Glutamatergic neuron (in vitro differentiated cells): ENCODE results near the gene LAMA3. TPM values are rescaled to one million over a fixed set of nuclear protein-coding genes. Genes with fewer than 3 reads are reported as not detected.

Source experiments
- DNase-seq: peaks from one replicate; pipeline ENCODE4 v3.0.0; 2022
- H3K27ac Mint-ChIP-seq: one replicate; pipeline ENCODE4 v1.8.0; 2020; ENCODE audit warnings: mild to moderate bottlenecking, mixed read lengths, inconsistent platforms; ENCODE audit not compliant: unreplicated experiment
- H3K27me3 Mint-ChIP-seq: one replicate; pipeline ENCODE4 v1.8.0; 2020; ENCODE audit warnings: mild to moderate bottlenecking, moderate library complexity, mixed read lengths, inconsistent platforms; ENCODE audit not compliant: unreplicated experiment
- H3K36me3 Mint-ChIP-seq: one replicate; pipeline ENCODE4 v1.8.0; 2020; ENCODE audit warnings: mild to moderate bottlenecking, mixed read lengths, inconsistent platforms; ENCODE audit not compliant: unreplicated experiment
- H3K4me1 Mint-ChIP-seq: one replicate; pipeline ENCODE4 v1.8.0; 2020; ENCODE audit warnings: mild to moderate bottlenecking, low read depth, mixed read lengths, inconsistent platforms; ENCODE audit not compliant: unreplicated experiment
- H3K4me3 Mint-ChIP-seq: one replicate; pipeline ENCODE4 v1.8.0; 2020; ENCODE audit warnings: mild to moderate bottlenecking, mixed read lengths, inconsistent platforms; ENCODE audit not compliant: unreplicated experiment
- H3K9me3 Mint-ChIP-seq: one replicate; pipeline ENCODE4 v1.8.0; 2020; ENCODE audit warnings: mild to moderate bottlenecking, moderate library complexity, mixed read lengths, inconsistent platforms; ENCODE audit not compliant: unreplicated experiment
- total RNA-seq: library from RNA; stranded (reverse); fragmentation: NEBNext Ultra II Directional; extraction: Animal tissue kit (Norgen Biotek cat#: 25700); gene quantifications from one replicate; pipeline ENCODE4 v1.2.1, GENCODE V29; 2021; ENCODE audit not compliant: unreplicated experiment
- TF ChIP-seq, protein P1 (sequence below): fragments of 200-600 bp; sonication (generic); IDR thresholded peaks from one replicate; pipeline ENCODE4 v1.5.0; 2021; ENCODE audit not compliant: partially characterized antibody, unreplicated experiment

The LAMA3 gene
- total RNA-seq, 1 donor from 2014 or later = 2.1 TPM

DNA sequence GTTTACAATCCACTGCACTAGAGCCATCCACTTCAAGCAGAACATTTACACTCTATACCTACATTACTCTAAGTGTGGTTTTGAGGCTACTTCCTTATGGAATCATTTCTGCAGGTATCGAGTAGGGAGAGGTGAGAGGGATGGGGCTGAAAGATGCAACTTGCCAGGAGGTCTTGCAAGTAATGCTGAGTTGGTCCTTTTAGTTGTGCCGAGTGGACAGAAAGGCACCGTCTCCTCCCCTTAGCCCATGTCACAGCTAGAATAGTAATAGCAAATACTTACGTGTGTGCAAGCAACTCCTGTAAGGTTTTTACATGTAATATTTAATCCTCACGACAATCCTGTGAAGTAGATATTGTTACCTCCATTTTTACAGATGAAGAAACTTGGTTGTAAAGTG is 166.5 kb downstream of the LAMA3 start:
- TF ChIP-seq, protein P1, sequence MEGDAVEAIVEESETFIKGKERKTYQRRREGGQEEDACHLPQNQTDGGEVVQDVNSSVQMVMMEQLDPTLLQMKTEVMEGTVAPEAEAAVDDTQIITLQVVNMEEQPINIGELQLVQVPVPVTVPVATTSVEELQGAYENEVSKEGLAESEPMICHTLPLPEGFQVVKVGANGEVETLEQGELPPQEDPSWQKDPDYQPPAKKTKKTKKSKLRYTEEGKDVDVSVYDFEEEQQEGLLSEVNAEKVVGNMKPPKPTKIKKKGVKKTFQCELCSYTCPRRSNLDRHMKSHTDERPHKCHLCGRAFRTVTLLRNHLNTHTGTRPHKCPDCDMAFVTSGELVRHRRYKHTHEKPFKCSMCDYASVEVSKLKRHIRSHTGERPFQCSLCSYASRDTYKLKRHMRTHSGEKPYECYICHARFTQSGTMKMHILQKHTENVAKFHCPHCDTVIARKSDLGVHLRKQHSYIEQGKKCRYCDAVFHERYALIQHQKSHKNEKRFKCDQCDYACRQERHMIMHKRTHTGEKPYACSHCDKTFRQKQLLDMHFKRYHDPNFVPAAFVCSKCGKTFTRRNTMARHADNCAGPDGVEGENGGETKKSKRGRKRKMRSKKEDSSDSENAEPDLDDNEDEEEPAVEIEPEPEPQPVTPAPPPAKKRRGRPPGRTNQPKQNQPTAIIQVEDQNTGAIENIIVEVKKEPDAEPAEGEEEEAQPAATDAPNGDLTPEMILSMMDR = no peak
- Mint-ChIP-seq H3K9me3 (no peaks in the 10 kb centered on the region), H3K27me3 (peaks cover 1% of the 10 kb centered on the region), H3K4me3 (no peak overlapping the region), H3K27ac (no peak overlapping the region), H3K36me3 (no peaks in the 10 kb centered on the region), H3K4me1 (peaks cover 13% of the 10 kb centered on the region)
- DNase-seq = no peak

GRCh38 chr18:23856466-23857163 is 167.4 kb downstream of the LAMA3 start:
- peaks cover 18% of the 10 kb centered on the region for H3K4me1 Mint-ChIP-seq
- TF ChIP-seq, protein P1 = no peak
- H3K27ac Mint-ChIP-seq = no peak overlapping the region
- H3K9me3 Mint-ChIP-seq = no peaks in the 10 kb centered on the region
- no peak for DNase-seq
- H3K27me3 Mint-ChIP-seq = peaks cover 1% of the 10 kb centered on the region
- H3K36me3 Mint-ChIP-seq = no peaks in the 10 kb centered on the region
- H3K4me3 Mint-ChIP-seq = no peak overlapping the region

- Mint-ChIP-seq H3K27ac (no peak overlapping the region), H3K4me3 (no peak overlapping the region)
Measured at GRCh38 chr18:23857164-23857552, 167.9 kb downstream of the LAMA3 start.

GRCh38 chr18:23857756-23858155 is 168.5 kb downstream of the LAMA3 start:
- Mint-ChIP-seq H3K4me3 (no peak overlapping the region), H3K9me3 (no peaks in the 10 kb centered on the region), H3K27ac (no peak overlapping the region), H3K27me3 (peaks cover 6% of the 10 kb centered on the region), H3K4me1 (peaks cover 29% of the 10 kb centered on the region), H3K36me3 (no peaks in the 10 kb centered on the region)
- DNase-seq = no peak
- TF ChIP-seq, protein P1 = no peak

More at GRCh38 chr18:23857164-23857552, 167.9 kb downstream of the LAMA3 start:
- Mint-ChIP-seq H3K27me3 (peaks cover 2% of the 10 kb centered on the region), H3K36me3 (no peaks in the 10 kb centered on the region), H3K9me3 (no peaks in the 10 kb centered on the region), H3K4me1 (peaks cover 23% of the 10 kb centered on the region)
- TF ChIP-seq, protein P1 = no peak
- no peak for DNase-seq
